Parathyroid adenoma (tissue), 2 donors: Measurements from ENCODE around the gene BTD.
A peak's percentile ranks its signal among the peaks of the same experiment; 100 is the strongest.
"Not testable (repeated sequence)": the region's sequence is repeated elsewhere in the genome, so short reads cannot be mapped to it uniquely, and the experiment has no call there.

Experiments used
- H2AFZ ChIP-seq: fragments of 300-600 bp; sonication (generic); one replicate; pipeline ENCODE4 v1.7.0; 2017; ENCODE audit warnings: antibody characterized with exemption, mild to moderate bottlenecking
- H3K27ac ChIP-seq: fragments of 300-600 bp; sonication (generic); one replicate; pipeline ENCODE4 v1.7.0; 2017
- H3K27me3 ChIP-seq: fragments of 300-600 bp; sonication (generic); one replicate; pipeline ENCODE4 v1.7.0; 2017; ENCODE audit warnings: low read length; ENCODE audit not compliant: control insufficient read depth, insufficient read depth
- H3K36me3 ChIP-seq: fragments of 300-600 bp; sonication (generic); one replicate; pipeline ENCODE4 v1.7.0; 2017; ENCODE audit warnings: low read length; ENCODE audit not compliant: control insufficient read depth, insufficient read depth
- H3K4me1 ChIP-seq: fragments of 300-600 bp; sonication (generic); one replicate; pipeline ENCODE4 v1.7.0; 2017; ENCODE audit warnings: control low read depth
- H3K4me2 ChIP-seq: fragments of 300-600 bp; sonication (generic); one replicate; pipeline ENCODE4 v1.7.0; 2017; ENCODE audit warnings: low read length
- H3K4me3 ChIP-seq: fragments of 300-600 bp; sonication (generic); one replicate; pipeline ENCODE4 v1.7.0; 2017; ENCODE audit warnings: low read depth, low read length
- H3K79me2 ChIP-seq: fragments of 300-600 bp; sonication (generic); one replicate; pipeline ENCODE4 v1.7.0; 2017; ENCODE audit warnings: control low read depth
- H3K9ac ChIP-seq: fragments of 300-600 bp; sonication (generic); one replicate; pipeline ENCODE4 v1.7.0; 2017; ENCODE audit warnings: mild to moderate bottlenecking
- H3K9me3 ChIP-seq: fragments of 300-600 bp; sonication (generic); one replicate; pipeline ENCODE4 v1.7.0; 2017; ENCODE audit warnings: low read length; ENCODE audit not compliant: control insufficient read depth
- TF ChIP-seq, protein P1 (sequence below): fragments of 300-600 bp; sonication (generic); IDR thresholded peaks from one replicate; pipeline ENCODE4 v1.7.0; 2017; ENCODE audit warnings: antibody characterized with exemption, mild to moderate bottlenecking
- donor health status: primary hyperparathyroidism.

Gene BTD

DNA sequence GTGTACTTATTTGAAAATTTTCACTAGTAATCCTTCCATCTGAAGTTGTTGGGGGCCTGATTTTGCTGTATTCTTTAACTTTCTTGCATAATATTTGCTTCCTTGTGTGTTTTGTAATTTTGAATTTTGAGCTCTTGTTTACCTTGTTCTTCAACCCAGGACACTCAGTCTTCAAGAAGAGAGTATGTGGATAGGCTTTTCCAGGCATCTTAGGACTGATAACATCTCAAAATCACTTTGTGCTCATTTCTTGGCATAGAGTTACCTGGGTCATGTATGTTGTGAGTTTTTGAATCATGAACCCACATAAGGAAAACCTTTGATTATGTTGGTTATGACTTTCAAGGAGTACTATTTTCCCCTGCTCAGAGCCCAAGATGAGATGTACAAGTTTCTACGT, 13.4 kb downstream of the BTD start:
- H3K27ac ChIP-seq = no peak overlapping the region
- H3K4me1 ChIP-seq = peaks cover 37% of the 10 kb centered on the region

GRCh38 chr3:15616053-15616452, 14.5 kb downstream of the BTD start:
- no peak overlapping the region for H3K27ac ChIP-seq
- no peak overlapping the region for H3K4me3 ChIP-seq
- no peak overlapping the region for H2AFZ ChIP-seq
- no peaks in the 10 kb centered on the region for H3K9me3 ChIP-seq
- H3K4me2 ChIP-seq = no peak overlapping the region
- H3K79me2 ChIP-seq = no peaks in the 10 kb centered on the region
- TF ChIP-seq, protein P1, sequence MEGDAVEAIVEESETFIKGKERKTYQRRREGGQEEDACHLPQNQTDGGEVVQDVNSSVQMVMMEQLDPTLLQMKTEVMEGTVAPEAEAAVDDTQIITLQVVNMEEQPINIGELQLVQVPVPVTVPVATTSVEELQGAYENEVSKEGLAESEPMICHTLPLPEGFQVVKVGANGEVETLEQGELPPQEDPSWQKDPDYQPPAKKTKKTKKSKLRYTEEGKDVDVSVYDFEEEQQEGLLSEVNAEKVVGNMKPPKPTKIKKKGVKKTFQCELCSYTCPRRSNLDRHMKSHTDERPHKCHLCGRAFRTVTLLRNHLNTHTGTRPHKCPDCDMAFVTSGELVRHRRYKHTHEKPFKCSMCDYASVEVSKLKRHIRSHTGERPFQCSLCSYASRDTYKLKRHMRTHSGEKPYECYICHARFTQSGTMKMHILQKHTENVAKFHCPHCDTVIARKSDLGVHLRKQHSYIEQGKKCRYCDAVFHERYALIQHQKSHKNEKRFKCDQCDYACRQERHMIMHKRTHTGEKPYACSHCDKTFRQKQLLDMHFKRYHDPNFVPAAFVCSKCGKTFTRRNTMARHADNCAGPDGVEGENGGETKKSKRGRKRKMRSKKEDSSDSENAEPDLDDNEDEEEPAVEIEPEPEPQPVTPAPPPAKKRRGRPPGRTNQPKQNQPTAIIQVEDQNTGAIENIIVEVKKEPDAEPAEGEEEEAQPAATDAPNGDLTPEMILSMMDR = no peak
- H3K27me3 ChIP-seq = no peaks in the 10 kb centered on the region
- H3K9ac ChIP-seq = no peak overlapping the region
- H3K4me1 ChIP-seq = peaks cover 36% of the 10 kb centered on the region
- H3K36me3 ChIP-seq = no peaks in the 10 kb centered on the region

More for the DNA sequence above, 13.4 kb downstream of the BTD start:
- no peak overlapping the region for H3K4me2 ChIP-seq
- H3K4me3 ChIP-seq = no peak overlapping the region
- H3K79me2 ChIP-seq = peaks cover 5% of the 10 kb centered on the region
- no peaks in the 10 kb centered on the region for H3K36me3 ChIP-seq
- TF ChIP-seq, protein P1 = no peak
- H2AFZ ChIP-seq = peak overlapping the region; percentile 2
- H3K27me3 ChIP-seq = no peaks in the 10 kb centered on the region
- no peak overlapping the region for H3K9ac ChIP-seq
- H3K9me3 ChIP-seq = no peaks in the 10 kb centered on the region

DNA sequence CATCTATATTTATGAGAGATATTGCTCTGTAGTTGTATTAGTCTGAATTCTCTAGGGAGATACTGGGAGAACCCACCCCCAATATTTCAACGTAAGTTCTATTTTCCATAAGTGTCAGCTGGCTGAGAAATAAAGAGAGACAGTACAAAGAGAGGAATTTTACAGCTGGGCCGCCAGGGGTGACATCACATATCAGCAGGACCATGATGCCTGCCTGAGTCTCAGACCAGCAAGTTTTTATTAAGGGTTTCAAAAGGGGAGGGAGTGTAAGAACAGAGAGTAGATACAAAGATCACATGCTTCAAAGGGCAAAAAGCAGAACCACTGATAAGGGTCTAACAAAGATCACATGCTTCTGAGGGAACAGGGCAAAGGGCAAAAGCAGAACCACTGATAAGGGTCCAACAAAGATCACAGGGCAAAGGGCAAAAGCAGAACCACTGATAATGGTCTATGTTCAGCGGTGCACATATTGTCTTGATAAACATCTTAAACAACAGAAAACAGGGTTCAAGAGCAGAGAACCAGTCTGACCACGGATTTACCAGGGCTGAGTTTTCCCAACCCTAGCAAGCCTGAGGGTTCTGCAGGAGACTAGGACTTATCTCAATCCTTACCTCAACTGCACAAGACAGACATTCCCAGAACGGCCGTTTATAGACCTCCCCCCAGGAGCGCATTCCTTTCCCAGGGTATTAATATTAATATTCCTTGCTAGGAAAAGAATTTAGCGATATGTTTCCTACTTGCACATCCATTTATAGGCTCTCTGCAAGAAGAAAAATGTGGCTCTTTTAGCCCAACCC, 18.3 kb downstream of the BTD start:
- not testable (repeated sequence) for H3K4me1 ChIP-seq, H3K4me3 ChIP-seq, H2AFZ ChIP-seq, H3K79me2 ChIP-seq, H3K36me3 ChIP-seq, H3K9me3 ChIP-seq, H3K27me3 ChIP-seq, H3K4me2 ChIP-seq, H3K27ac ChIP-seq, H3K9ac ChIP-seq

DNA sequence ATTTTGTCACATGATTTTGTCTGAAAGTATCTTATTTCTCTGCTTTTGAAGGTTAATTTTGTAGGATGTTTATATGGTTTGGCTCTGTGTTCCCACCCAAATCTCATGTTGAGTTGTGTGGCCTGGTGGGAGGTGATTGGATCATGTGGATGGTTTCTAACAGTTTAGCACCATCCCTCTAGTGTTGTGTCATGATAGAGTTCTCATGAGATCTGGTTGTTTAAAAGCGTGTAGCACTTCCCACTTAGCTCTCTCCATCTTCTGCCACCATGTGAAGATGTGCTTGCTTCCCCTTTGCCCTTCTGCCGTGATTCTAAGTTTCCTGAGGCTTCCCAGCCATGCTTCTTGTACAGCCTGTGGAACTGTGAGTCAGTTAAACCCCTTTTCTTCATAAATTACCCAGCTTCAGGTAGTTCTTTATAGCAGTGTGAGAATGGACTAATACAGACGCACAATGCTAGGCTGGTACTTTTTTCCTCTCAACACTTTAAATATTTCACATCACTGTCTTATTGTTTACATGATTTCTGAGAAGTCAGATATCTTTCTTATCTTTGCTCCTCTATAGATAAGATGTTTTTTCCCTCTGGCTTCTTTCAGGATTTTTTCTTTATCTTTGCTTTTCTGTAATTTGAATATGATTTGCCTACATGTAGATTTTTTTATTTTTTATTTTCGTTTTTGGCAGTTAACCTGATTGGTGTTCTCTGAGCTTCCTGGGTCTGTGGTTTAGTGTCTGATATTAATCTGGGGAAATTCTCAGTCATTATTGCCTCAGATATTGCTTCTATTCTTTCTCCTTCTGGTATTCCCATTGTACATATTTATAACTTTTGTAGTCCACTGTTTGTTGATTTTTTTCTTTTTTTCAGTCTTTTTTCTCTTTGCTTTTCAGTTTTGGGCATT, 22.2 kb downstream of the BTD start:
- H3K36me3 ChIP-seq = no peaks in the 10 kb centered on the region
- no peak overlapping the region for H3K9ac ChIP-seq
- H2AFZ ChIP-seq = no peak overlapping the region
- H3K4me1 ChIP-seq = no peaks in the 10 kb centered on the region
- no peaks in the 10 kb centered on the region for H3K9me3 ChIP-seq
- no peak overlapping the region for H3K27ac ChIP-seq
- no peaks in the 10 kb centered on the region for H3K79me2 ChIP-seq
- no peak overlapping the region for H3K4me2 ChIP-seq
- TF ChIP-seq, protein P1 = no peak
- H3K27me3 ChIP-seq = no peaks in the 10 kb centered on the region
- no peak overlapping the region for H3K4me3 ChIP-seq

- Histone ChIP-seq H3K4me3 (no peak overlapping the region), H3K27ac (no peak overlapping the region), H3K9me3 (no peaks in the 10 kb centered on the region), H2AFZ (no peak overlapping the region), H3K9ac (no peak overlapping the region), H3K27me3 (no peaks in the 10 kb centered on the region), H3K36me3 (no peaks in the 10 kb centered on the region), H3K4me1 (peaks cover 25% of the 10 kb centered on the region), H3K79me2 (peaks cover 2% of the 10 kb centered on the region), H3K4me2 (no peak overlapping the region)
- TF ChIP-seq, protein P1 = no peak
Observed at GRCh38 chr3:15628967-15629366, 27.4 kb downstream of the BTD start.
